T-helper 17 cell (primary cell): ENCODE measurements around the gene RAD23A. TPM values are rescaled to one million over a fixed set of nuclear protein-coding genes. Genes with fewer than 3 reads are reported as not detected.

Experiments used
- ATAC-seq: fragments of 150-1000 bp; cut with Tn5 transposase; 2 replicates; pipeline ENCODE4 v1.10.0; 2021; ENCODE audit warnings: mild to moderate bottlenecking, moderate library complexity
- DNase-seq, 3 donors: peaks; one replicate each; pipeline versions ENCODE4 v3.0.0 to v3.0.0-alpha.2; 2020 to 2021
- H3K9me3 ChIP-seq: one replicate; pipeline ENCODE4 v1.7.0; 2013; ENCODE audit warnings: low read length, mild to moderate bottlenecking; ENCODE audit not compliant: control insufficient read depth, poor library complexity, severe bottlenecking
- H3K27ac Mint-ChIP-seq: one replicate; pipeline ENCODE4 v1.8.0; 2022; ENCODE audit warnings: mild to moderate bottlenecking, moderate library complexity, mixed read lengths
- H3K27me3 Mint-ChIP-seq: one replicate; pipeline ENCODE4 v1.8.0; 2022; ENCODE audit warnings: mixed read lengths
- H3K36me3 Mint-ChIP-seq: one replicate; pipeline ENCODE4 v1.8.0; 2022; ENCODE audit warnings: low read depth, mixed read lengths
- H3K4me1 Mint-ChIP-seq: one replicate; pipeline ENCODE4 v1.8.0; 2022; ENCODE audit warnings: mild to moderate bottlenecking, mixed read lengths
- H3K4me3 Mint-ChIP-seq: one replicate; pipeline ENCODE4 v1.8.0; 2022; ENCODE audit warnings: mild to moderate bottlenecking, moderate library complexity, mixed read lengths
- total RNA-seq, 4 donors: library from RNA in 2 of 4; stranded (reverse) in 2 of 4; gene quantifications; one replicate each; pipeline ENCODE4 v1.2.3 and lab custom pipeline; 2022 to 2026

RAD23A gene
- total RNA-seq, 2 donors from 2014 or later: 74.1 to 82.1 TPM

DNA sequence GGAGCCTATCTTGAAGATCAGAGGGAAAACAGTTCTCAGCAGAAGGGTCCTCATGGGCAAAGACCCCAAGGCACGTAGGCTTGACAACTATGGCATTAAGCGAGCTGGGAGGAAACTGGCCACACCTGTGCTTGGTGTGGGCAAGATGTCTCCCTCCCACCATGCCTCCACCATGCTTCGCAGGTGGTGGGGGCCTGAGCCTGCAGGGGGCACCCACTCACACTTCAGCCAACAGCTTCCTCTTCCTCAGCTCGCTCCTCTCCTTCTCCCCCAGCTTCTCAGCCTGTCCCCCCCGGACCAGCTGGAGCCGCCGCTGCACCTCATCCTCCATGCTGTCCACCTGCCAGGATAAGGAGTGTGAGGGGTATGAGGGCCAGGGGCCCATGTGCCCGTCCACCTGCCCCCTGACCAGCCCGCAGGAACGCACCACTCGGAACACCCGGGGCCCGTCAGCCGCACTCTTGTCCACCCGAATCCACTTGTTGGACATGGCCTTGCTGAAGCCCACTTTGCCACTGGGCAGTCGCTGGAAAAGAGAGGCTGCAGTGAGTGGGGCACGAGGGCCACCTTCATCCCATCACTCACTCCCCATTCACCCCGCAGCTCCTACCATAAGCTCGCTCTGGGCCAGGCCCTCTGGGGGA lies 15.5 kb upstream of the RAD23A start:
- H3K9me3 ChIP-seq: no peaks in the 10 kb centered on the region
- peaks cover 18% of the 10 kb centered on the region for H3K4me1 Mint-ChIP-seq
- no peaks in the 10 kb centered on the region for H3K27me3 Mint-ChIP-seq
- no peak for DNase-seq
- no peak for ATAC-seq
- H3K36me3 Mint-ChIP-seq: peaks cover 3% of the 10 kb centered on the region
- H3K27ac Mint-ChIP-seq: no peak overlapping the region
- H3K4me3 Mint-ChIP-seq: no peak overlapping the region

DNA sequence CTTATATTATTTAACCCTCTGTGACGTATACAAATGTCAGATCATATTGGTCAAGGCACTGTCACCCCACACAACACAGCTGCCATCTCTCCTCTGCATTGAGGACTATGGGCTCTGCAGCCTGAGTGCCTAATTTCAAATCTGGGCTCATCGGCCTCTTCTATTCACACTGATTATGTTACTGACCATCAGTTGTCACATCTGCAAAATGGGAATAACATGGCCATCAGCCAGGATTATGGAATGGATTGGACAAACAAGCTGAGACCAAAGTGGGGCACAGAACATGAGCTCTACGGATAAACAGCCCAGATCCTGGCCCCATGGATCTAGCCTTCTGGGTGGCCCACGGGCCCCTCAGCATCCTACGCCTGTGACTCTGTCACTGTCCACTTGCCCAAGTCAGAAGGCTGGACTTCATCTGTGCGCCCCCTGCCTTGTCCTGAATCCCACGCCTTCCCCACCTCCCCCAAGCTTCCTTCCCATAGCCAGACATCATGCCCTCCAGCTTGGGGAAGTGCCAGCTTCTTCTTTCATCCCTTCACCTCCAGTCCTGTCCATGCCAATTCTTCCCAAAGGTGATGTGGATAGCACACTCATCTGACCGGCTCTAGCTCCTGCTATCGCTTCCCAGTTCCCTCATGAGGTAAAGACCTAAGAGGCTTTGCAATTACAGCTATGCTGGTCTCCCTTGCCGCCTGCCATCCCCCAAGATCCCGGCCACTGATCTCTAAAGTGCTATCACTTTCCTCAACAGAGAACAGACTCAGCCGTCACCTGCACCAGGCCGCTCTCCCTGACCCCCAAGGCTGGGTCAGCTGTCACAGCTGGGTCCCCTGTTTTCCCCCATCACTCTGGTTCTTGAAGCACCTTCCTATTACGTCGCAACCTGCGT lies 13.0 kb upstream of the RAD23A start:
- Mint-ChIP-seq H3K4me3 (peak overlapping the region; percentile 98), H3K4me1 (peaks cover 25% of the 10 kb centered on the region), H3K27me3 (no peaks in the 10 kb centered on the region), H3K36me3 (peaks cover 3% of the 10 kb centered on the region), H3K27ac (peak overlapping the region; percentile 95)
- ATAC-seq (no peak), DNase-seq (no peak)
- H3K9me3 ChIP-seq: no peaks in the 10 kb centered on the region

DNA sequence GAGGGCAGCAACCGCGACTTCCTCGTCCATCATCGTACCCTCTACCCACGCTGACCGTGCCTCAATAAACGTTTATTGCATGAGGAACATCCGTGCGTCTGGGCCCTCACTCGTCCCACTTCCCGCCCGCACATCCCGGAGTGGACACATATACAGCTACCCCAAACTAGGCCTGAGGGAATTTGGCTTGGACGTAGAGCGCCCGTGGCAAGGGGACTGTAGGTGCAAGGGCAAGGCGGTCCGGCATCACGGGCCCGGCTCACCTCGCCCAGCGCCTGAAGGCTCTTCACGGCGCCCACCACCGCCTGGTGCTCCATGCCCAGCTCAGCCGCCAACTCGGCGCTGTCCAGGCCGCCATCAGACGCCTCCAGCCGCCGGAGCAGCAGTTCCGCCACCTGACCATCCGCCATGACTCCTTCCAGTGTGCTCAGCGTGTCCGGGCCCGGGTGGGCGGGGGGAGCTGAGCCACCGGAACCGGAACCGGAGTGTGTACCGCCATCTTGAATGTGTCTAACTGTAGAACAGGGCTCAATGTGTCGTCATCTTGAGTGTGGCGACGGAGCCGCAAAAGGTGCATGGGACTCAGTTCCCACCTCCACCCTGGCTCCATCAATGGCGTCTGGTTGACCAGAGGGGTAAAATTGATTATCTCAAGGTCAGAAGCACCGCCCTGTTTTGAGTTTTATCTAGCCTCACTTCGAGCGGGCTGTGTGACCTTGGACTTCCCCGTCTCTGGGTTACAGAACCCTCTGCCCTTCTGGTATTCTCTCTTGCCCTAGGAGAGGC lies 12.2 kb upstream of the RAD23A start, which contains the start of gene FARSA:
Gene FARSA (minus strand): TSS at position 425 of the 786 bp plus-strand sequence. CDS start 15 bp downstream, at position 410.
- ATAC-seq: peak; percentile 64
- Mint-ChIP-seq H3K27ac (peak within 1 kb of the TSS; percentile 95), H3K4me3 (peak within 1 kb of the TSS; percentile 98), H3K4me1 (peaks cover 32% of the 10 kb centered on the region), H3K27me3 (no peaks in the 10 kb centered on the region), H3K36me3 (no peaks in the 10 kb centered on the region)
- no peaks in the 10 kb centered on the region for H3K9me3 ChIP-seq
- DNase-seq: peak; percentile 75 to 83 (median 78)

DNA sequence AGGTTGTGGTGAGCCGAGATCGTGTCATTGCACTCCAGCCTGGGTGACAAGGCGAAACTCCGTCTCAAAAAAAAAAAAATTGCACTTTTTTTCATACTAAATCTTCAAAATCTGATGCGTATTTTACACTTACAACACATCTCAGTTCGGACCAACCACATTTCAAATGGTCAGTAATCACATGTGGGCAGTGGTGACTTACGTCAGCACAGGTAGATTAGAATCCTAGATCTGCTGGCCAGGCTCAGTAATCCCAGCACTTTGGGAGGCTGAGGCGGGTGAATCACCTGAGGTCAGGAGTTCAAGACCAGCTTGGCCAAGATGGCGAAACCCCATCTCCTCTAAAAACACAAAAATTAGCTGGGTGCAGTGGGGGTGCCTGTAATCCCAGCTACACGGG lies 10.6 kb upstream of the RAD23A start:
- H3K4me3 Mint-ChIP-seq: no peak overlapping the region
- H3K27me3 Mint-ChIP-seq: no peaks in the 10 kb centered on the region
- H3K4me1 Mint-ChIP-seq: peaks cover 46% of the 10 kb centered on the region
- H3K36me3 Mint-ChIP-seq: peaks cover 3% of the 10 kb centered on the region
- no peaks in the 10 kb centered on the region for H3K9me3 ChIP-seq
- H3K27ac Mint-ChIP-seq: no peak overlapping the region
- no peak for DNase-seq
- no peak for ATAC-seq

DNA sequence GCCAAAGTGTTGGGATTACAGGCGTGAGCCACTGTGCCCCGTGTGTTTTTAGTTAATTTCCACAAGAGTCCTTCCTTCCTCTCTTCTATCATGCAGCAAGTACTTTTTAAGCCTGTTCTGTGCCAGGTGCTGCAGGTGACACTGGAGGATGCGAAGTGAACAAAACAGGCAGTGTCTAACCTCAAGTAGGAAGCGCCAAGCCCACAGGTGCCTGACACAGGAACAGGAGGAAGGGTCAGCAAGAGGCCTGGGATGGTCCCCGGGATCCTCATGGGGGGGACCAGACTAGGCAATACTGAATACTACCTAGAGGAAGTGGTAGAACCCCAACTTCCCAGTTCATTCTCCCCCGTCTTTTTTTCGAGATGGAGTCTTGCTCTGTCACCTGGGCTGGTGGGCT lies 9.1 kb upstream of the RAD23A start:
- H3K36me3 Mint-ChIP-seq: peaks cover 3% of the 10 kb centered on the region
- H3K4me3 Mint-ChIP-seq: no peak overlapping the region
- no peaks in the 10 kb centered on the region for H3K27me3 Mint-ChIP-seq
- ATAC-seq: no peak
- H3K27ac Mint-ChIP-seq: peak overlapping the region; percentile 98
- peaks cover 53% of the 10 kb centered on the region for H3K4me1 Mint-ChIP-seq
- no peaks in the 10 kb centered on the region for H3K9me3 ChIP-seq
- DNase-seq: no peak

DNA sequence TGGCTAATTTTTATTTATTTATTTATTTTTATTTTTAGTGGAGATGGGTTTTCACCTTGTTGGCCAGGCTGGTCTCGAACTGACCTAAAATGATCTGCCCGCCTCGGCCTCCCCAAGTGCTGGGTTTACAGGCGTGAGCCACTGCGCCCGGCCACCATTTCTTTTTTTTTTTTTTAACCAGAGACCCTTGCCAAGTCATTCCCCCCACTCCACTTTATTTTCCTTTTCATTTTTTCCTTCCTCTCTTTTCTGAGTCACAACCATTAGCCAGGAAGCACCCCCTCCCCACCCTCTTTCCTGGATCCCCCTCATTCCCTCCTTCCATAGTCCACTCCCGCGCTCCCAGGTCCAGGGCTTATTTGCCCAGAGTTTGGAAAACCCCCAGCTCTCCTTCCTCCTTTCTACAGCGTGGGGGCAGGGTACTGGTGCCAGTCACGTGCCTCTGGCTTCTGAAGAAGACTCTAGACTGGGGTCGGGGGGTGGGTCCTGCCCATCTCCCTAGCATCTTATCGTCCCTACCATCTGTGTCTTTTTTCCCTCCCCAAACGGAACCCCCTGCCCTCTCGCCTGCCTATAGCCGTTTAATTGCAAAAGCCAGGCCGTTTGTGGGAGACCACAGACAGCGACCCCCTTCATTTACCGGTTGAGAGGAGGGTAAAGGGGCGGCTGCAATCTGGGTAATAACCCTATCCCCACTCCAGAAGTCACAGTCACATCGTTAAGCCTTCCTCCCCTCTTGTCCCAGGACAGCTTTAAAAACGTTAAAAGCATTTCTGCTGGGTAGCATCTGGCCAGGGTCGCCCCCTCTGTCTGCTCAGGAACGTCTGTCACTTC lies 8.4 kb upstream of the RAD23A start:
- peak overlapping the region; percentile 98 for H3K27ac Mint-ChIP-seq
- H3K36me3 Mint-ChIP-seq: peaks cover 3% of the 10 kb centered on the region
- peak overlapping the region; percentile 97 for H3K4me3 Mint-ChIP-seq
- peaks cover 52% of the 10 kb centered on the region for H3K4me1 Mint-ChIP-seq
- H3K27me3 Mint-ChIP-seq: no peaks in the 10 kb centered on the region
- DNase-seq (no peak), ATAC-seq (no peak)
- no peaks in the 10 kb centered on the region for H3K9me3 ChIP-seq

DNA sequence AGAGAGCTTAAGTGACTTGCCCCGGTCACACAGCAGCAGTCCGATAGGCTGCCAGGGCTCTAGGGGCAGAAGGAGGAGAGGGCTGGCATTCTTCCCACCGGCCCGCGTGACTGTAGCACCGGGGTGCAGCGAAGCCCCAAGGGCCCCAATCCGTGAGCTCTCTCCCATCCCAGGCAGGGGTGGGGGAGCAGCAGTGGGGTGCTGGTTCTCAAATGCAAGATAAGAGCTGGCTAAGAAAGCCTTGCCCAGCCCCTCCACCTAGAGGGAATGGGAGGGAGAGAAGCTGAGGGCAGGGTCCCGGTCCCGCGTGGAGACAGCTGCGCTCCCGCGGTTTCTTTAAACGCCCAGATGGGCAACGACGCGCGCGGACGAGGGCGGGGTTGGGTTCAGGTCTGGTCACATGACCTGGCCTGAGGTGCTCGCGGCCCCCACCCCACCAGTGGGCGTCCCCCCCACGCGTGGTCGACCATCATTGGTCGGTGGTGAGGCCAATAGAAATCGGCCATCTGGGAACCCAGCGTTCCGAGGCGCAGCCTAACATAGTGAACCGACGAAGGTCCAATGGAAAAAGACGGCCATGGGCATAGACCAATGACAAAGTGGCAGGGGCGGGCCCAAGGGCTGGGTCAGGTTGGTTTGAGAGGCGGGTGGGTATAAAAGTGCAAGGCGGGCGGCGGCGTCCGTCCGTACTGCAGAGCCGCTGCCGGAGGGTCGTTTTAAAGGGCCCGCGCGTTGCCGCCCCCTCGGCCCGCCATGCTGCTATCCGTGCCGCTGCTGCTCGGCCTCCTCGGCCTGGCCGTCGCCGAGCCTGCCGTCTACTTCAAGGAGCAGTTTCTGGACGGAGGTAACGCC lies 7.5 kb upstream of the RAD23A start, which contains the start of gene CALR:
Gene CALR (plus strand): TSS at position 683 of the 852 bp plus-strand sequence. CDS start 71 bp downstream, at position 754.
- peaks cover 43% of the 10 kb centered on the region for H3K4me1 Mint-ChIP-seq
- peak within 1 kb of the TSS; percentile 98 for H3K27ac Mint-ChIP-seq
- DNase-seq: peak; percentile 95 to 98 (median 98)
- no peaks in the 10 kb centered on the region for H3K27me3 Mint-ChIP-seq
- no peaks in the 10 kb centered on the region for H3K9me3 ChIP-seq
- peaks cover 3% of the 10 kb centered on the region for H3K36me3 Mint-ChIP-seq
- H3K4me3 Mint-ChIP-seq: peak within 1 kb of the TSS; percentile 97
- peak; percentile 91 for ATAC-seq

DNA sequence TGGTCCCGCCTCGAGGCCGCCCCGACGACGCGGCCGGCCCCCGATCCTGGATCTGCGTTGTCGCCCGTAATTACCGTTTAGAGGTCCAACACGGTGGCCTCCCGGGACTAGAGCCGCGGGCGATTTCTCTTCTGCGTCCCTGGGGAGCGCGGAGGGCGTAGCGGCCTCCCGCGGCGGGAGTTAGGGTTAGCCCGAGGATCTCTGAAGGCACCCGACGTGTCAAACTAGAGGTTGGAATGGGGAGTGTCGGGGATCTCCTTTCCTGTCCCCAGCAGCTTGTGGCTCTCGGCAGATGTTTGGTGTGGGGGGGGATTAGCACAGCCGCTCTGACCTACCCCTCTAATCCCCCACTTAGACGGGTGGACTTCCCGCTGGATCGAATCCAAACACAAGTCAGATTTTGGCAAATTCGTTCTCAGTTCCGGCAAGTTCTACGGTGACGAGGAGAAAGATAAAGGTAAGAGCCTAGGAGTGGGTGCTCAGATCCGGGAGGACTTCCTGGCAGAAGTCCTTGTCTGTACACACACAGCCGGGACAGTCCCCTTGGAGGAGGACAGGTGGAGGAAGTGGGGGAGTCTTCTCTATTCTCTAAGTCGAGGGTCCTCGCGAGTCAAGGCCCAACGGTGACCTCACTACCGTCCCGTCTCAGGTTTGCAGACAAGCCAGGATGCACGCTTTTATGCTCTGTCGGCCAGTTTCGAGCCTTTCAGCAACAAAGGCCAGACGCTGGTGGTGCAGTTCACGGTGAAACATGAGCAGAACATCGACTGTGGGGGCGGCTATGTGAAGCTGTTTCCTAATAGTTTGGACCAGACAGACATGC lies 6.7 kb upstream of the RAD23A start:
- peak; percentile 24 for ATAC-seq
- H3K9me3 ChIP-seq: no peaks in the 10 kb centered on the region
- Mint-ChIP-seq H3K4me1 (peaks cover 40% of the 10 kb centered on the region), H3K36me3 (peaks cover 8% of the 10 kb centered on the region), H3K27ac (peak overlapping the region; percentile 98), H3K4me3 (peak overlapping the region; percentile 97), H3K27me3 (no peaks in the 10 kb centered on the region)
- DNase-seq: no peak

DNA sequence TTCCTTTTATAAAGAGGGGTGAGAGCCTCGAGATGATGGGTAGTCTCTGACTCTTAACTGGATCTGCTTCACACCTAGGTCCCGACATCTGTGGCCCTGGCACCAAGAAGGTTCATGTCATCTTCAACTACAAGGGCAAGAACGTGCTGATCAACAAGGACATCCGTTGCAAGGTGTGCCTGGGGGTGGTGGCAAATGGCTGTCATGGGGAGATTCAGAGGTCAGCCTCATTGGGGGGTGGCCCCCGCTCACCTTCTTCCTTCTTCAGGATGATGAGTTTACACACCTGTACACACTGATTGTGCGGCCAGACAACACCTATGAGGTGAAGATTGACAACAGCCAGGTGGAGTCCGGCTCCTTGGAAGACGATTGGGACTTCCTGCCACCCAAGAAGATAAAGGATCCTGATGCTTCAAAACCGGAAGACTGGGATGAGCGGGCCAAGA lies 5.7 kb upstream of the RAD23A start:
- DNase-seq (no peak), ATAC-seq (no peak)
- peak overlapping the region; percentile 98 for H3K27ac Mint-ChIP-seq
- no peaks in the 10 kb centered on the region for H3K27me3 Mint-ChIP-seq
- no peaks in the 10 kb centered on the region for H3K9me3 ChIP-seq
- peak overlapping the region; percentile 97 for H3K4me3 Mint-ChIP-seq
- peaks cover 9% of the 10 kb centered on the region for H3K36me3 Mint-ChIP-seq
- peaks cover 44% of the 10 kb centered on the region for H3K4me1 Mint-ChIP-seq

DNA sequence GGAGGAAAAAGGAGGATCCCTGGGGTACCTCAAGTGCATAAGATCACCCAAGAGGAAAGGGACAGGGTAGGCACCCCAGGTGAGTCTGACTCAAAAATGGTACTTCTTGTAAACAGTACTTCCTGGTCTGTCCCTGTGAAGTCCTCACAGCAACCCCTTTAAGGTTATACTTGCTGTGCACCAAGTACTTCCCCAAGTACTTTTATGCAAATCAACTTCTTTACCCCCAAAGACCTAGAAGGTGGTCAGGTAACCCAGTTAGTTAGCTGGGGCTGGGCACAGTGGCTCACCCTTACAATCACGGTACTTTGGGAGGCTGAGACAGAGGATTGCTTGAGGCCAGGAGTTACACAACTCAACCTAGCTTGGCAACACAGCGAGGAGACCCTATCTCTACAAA lies 4.8 kb upstream of the RAD23A start:
- H3K9me3 ChIP-seq: no peaks in the 10 kb centered on the region
- Mint-ChIP-seq H3K27me3 (no peaks in the 10 kb centered on the region), H3K27ac (peak overlapping the region; percentile 98), H3K4me1 (peaks cover 52% of the 10 kb centered on the region), H3K36me3 (peaks cover 13% of the 10 kb centered on the region), H3K4me3 (peak overlapping the region; percentile 56)
- DNase-seq: no peak
- no peak for ATAC-seq

DNA sequence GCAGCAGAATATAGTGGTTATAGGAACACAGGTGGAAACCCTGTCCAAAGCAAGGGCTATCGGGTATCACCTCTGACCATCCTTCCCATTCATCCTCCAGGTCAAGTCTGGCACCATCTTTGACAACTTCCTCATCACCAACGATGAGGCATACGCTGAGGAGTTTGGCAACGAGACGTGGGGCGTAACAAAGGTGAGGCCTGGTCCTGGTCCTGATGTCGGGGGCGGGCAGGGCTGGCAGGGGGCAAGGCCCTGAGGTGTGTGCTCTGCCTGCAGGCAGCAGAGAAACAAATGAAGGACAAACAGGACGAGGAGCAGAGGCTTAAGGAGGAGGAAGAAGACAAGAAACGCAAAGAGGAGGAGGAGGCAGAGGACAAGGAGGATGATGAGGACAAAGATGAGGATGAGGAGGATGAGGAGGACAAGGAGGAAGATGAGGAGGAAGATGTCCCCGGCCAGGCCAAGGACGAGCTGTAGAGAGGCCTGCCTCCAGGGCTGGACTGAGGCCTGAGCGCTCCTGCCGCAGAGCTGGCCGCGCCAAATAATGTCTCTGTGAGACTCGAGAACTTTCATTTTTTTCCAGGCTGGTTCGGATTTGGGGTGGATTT lies 2.1 kb upstream of the RAD23A start:
- peak overlapping the region; percentile 98 for H3K27ac Mint-ChIP-seq
- no peaks in the 10 kb centered on the region for H3K27me3 Mint-ChIP-seq
- H3K9me3 ChIP-seq: no peaks in the 10 kb centered on the region
- peaks cover 13% of the 10 kb centered on the region for H3K36me3 Mint-ChIP-seq
- DNase-seq (no peak), ATAC-seq (no peak)
- peak overlapping the region; percentile 67 for H3K4me3 Mint-ChIP-seq
- H3K4me1 Mint-ChIP-seq: peaks cover 46% of the 10 kb centered on the region
